GM19467 (cell line): Measurements from ENCODE around the gene CLDN15.

Experiments used
- ATAC-seq: cut with Tn5 transposase; IDR thresholded peaks from one replicate; pipeline ENCODE4 v1.9.1; 2021; ENCODE audit warnings: mild to moderate bottlenecking, moderate library complexity; ENCODE audit not compliant: unreplicated experiment

CLDN15 gene

GRCh38 chr7:101244375-101245146 lies 7.0 kb upstream of the CLDN15 start, which contains the start of gene FIS1:
Gene FIS1, minus strand, starts transcription at chr7:101245081. Its CDS starts 77 bp downstream, at chr7:101245004.
- peak; percentile 84 for ATAC-seq

DNA sequence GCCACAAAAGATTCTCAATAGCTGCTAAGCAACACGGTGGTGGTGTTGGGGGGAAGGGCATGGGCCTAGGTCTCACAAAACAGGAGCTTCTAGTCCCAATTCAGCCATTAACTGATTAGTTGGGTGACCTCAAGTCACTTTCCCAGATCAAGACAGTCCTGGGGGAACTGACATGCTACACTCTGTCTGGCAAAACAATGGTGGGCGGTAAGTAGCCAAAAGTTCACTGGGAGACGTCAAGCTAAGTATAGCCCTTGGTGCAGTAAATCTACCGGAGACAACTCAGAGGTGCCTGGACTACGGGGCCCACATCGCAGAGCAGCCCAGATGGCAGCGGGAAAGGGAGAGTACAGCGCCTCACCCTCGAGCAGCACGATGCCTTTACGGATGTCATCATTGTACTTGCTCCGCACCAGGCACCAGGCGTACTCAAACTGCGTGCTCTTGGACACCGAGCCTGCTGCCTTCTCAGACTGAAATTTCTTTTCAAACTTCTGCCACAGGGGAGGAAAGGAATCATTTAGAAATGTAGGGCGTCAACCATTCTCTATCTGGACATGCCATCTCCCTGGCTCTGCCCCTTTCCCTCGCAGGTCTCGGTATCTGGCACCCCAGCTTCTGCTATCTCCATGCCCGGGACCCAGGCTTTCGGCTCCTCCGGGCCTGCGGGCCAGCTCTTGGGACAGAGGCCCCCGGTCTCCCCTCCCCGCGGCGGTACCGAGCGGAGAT lies 6.2 kb upstream of the CLDN15 start:
- ATAC-seq, result no peak

DNA sequence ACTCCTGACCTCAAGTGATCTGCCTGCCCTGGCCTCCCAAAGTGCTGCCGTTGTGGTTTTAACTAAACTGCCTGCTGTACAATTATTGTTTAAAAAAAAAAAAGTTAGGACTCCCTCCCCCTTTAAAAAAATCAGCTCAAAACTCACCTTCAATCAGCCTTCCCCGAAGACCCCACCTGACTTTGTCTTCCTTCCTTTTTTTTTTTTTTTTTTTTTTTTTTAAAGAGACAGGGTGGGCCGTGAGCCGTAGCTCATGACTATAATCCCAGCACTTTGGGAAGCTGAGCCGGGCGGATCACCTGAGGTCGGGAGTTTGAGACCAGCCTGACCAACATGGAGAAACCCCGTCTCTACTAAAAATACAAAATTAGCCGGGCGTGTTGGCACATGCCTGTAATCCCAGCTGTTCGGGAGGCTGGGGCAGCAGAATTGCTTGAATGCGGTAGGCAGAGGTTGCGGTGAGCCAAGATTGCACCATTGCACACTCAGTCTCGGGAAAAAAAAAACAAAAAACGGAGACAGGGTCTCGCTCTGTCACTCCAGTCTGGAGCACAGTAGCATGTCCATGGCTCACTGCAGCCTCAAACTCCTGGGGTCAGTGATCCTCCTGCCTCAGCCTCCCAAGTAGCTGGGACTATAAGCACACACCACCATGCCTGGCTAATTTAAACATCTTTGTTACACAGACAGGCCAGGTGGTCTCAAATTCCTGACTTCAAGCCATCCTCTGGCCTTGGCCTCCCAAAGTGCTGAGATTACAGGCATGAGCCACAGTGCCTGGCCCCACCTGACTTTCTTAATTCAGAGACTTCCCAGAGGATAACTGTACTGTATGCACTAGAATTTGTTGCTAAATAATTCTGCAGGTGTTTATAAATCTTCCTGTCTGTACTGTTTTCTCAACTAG lies 4.1 kb upstream of the CLDN15 start:
- no peak for ATAC-seq

GRCh38 chr7:101241015-101241363 lies 3.4 kb upstream of the CLDN15 start:
- no peak for ATAC-seq

DNA sequence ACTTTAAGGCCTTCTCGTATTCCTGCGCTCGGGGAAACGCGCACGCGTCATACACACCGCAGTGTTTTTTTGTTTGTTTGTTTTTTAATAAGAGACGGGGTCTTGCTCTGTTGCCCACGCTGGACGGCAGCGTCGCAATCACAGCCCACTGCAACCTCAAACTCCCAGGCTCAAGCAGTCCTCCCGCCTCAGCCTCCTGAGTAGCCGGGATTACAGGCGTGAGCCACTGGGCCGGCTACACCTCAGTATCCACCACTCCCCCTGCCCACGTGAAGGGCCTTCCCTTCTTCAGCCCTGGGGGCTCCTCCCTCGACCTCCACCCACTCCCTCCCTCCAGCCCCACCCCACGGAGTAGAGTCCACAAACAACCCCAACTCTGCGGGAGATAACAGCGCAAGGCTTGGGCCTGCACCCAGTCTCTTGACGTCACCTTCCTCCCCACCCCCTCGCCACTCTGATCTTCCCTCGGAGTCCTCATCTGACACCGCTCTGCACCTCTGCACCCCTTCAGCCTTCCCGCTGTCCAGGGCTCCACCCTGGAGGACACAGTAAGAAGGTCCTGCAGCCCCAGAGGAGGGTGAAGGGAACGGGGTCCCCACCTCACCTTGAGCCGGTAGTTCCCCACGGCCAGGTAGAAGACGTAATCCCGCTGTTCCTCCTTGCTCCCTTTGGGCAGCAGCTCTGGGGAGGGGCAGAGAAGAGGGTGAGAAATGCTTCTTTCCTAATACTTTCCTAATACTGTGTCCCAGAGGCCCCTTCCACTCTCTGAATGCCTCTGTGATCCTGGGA lies 2.8 kb upstream of the CLDN15 start:
- ATAC-seq, result no peak

DNA sequence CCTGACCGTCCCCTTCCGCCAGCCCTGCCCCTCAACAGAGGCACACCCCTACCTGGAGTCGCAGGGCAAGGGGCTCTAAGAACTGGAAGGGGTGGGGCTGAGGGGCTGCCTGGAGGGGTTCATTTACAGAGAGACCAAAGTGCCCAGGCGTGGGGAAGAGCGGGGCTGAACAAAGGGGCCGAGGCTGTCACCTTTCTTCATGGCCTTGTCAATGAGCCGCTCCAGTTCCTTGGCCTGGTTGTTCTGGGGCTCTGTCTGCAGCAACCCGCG lies 2.3 kb upstream of the CLDN15 start:
- no peak for ATAC-seq

DNA sequence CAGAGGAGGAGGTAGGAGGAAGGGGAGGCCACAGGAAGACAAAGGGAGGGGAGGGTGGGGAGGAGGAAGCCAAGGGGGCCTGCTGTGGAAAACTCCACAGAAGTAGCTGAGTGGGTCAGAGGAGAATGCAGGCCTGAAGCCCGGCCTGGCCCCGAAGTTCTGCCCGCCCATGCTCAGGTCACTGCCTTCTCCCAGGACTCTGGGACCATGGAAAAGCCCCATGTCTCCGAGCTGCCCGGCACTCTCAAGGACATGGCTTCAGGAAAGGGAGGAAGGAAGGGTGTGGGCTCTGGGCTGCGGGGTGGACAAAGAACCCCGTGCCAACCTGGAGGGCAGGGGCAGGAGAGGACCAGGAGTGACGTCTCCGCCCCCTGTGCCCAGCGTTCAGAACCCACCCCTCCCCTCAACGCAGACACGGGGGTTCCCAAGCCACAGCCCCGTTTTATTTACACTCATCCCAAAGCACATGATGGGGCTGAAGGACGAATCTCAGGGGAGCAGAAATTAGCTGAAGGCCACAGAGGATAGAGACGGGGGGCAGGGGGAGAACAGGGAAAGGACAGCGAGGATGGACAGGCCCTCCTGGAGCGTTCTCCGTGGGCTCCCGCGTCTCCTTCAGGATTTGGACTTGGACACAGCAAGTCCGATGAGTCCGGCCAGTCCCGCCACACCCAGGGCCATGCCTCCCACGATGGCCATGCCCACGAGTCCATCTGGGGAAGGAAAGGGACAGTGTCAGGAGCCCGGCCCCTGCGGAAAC lies 1.8 kb upstream of the CLDN15 start:
- ATAC-seq, result no peak

DNA sequence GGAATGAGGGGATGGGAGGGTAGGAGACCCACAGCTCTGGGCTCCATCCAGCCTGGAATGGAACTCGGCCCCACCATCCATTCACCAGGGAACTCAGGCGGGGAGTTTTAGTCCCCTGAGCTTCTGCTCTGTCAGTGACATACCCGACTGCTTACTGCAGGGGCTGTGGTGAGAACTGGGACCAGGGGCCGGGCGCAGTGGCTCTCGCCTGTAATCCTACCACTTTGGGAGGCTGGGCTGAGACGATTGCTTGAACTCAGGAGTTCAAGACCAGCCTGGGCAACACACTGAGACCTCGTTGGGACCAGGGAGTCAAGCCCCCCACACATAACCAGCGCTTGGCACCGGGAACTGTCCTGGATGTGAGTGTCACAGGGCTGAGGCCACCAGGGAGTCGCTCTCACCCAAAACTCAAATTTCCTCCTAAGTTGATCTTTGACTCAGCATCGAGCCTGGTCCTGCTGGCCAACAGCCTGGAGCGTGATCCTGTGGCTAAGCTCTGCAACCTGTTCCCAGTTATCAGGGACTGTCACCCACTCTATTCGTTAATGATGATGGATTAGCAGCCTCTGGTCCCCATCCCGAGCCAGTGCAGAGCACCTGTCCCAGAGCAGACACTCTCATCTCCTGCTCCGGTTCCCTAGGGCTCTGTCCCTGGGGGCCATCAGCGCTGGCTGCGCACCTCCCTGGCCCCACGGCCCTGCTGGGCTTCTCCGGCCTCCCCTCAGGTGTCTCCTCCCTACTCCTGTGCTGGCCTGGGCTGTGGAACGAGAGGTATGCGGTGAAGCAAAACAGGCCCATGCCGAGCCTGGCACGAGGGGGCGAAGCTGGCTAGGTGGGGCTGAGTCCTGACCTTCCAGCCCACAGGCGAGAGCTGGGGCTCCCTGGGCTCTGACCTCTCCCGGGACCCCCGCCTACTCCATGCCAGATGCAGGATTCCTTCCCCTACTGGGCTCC lies 902 bp upstream of the CLDN15 start:
- no peak for ATAC-seq

- ATAC-seq, result no peak
Observed at GRCh38 chr7:101236292-101236835, 1.2 kb downstream of the CLDN15 start.

GRCh38 chr7:101235522-101235921 lies 2.1 kb downstream of the CLDN15 start:
- ATAC-seq, result no peak

DNA sequence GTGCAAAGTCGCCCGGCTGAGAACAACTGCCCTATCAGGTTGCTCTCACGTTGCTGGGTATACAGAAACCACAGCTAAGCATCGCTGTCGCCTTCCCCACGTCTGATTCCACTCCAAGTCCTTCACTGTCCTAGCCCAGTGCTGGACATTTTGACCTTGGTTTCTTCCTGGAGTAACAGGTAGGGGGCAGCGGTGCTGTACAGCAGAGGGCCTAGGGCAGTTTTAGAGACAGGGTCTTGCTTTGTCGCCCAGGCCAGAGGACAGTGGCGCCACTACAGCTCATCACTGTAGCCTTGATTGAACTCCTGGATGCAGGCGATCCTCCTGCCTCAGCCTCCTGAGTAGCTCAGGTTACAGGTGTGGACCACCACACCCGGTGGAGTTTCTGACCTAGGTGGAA lies 2.6 kb downstream of the CLDN15 start:
- no peak for ATAC-seq

- no peak for ATAC-seq
Observed at GRCh38 chr7:101234636-101235035, 3.0 kb downstream of the CLDN15 start.

GRCh38 chr7:101233907-101234547 lies 3.6 kb downstream of the CLDN15 start:
- ATAC-seq, result no peak

- ATAC-seq, result no peak
Observed at GRCh38 chr7:101232141-101232850, 5.3 kb downstream of the CLDN15 start.

DNA sequence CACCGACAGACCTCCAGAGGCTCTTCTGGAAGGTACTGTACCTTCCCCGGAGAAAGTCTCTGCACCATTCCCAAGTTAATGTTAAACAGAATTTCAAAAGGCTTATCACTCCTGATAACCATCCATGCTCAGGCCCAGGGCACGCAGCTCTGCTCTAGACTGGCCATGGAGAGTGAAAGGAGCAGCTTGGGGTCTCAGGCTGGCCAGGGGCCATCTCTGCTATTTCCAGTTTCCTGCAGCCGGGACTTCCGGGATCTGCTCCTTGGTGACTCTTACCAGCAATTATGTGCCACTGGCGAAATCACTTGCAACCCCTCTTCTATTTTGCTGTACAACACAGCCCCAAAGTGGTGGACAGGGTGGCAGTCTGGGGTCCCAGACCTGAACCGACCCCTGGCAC lies 6.0 kb downstream of the CLDN15 start:
- no peak for ATAC-seq

DNA sequence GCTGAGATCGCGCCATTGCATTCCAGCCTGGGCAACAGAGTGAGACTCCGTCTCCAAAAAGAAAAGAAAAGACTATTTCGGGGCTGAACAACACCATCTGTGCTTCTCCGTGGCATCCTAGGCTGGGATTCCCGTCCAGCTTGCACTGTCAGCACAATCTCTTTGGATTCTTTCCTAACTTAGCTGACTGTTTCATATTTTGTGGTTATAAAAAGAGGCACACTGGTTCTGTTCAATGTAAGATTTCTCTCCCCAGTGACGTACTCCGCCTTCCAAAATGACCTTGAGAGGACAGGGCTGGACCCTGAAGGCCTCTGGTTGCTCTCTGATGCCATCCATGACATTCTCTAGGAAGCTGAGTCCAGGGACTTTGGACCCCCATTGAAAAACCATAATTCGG lies 10.9 kb downstream of the CLDN15 start:
- ATAC-seq, result no peak

DNA sequence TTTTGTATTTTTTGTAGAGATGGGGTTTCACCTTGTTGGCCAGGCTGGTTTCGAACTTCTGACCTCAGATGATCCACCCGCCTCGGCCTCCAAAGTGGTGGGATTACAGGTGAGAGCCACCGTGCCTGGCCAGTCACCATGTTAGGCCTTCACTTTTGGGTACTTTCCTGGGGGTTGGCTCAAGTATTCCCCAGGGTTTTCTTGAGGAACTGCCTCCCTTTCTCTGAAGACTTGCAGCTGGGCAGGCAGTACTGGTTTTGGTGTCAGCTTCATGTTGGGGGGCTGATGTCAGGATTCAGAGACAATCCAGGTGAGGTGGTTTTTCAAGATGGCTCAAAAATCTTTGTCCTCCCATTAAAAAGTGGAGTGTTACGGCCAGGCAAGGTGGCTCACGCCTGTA lies 12.0 kb downstream of the CLDN15 start:
- no peak for ATAC-seq

DNA sequence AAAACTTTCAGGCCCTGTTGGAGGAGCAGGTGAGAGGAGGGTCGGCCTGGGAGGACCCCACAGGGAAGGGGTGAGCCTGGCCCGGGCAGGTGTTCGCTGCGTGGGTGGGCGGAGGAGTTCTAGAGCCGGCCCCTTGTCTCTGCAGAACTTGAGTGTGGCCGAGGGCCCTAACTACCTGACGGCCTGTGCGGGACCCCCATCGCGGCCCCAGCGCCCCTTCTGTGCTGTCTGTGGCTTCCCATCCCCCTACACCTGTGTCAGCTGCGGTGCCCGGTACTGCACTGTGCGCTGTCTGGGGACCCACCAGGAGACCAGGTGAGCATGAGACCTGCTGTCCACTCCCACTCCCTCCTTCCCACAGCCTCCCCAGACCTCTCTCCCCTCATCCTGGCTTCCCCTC lies 14.1 kb downstream of the CLDN15 start:
- no peak for ATAC-seq
